NCI-H748 (cell line): Measurements from ENCODE around the gene ZNF554.
"Not testable (repeated sequence)": the region's sequence is repeated elsewhere in the genome, so short reads cannot be mapped to it uniquely, and the experiment has no call there.

Source experiments
- DNase-seq: peaks from one replicate; lab custom pipeline; 2025; ENCODE audit not compliant: unreplicated experiment; lab: John Stamatoyannopoulos, UW

ZNF554 gene

GRCh38 chr19:2806736-2807378 is 12.8 kb upstream of the ZNF554 start:
- DNase-seq = no peak

DNA sequence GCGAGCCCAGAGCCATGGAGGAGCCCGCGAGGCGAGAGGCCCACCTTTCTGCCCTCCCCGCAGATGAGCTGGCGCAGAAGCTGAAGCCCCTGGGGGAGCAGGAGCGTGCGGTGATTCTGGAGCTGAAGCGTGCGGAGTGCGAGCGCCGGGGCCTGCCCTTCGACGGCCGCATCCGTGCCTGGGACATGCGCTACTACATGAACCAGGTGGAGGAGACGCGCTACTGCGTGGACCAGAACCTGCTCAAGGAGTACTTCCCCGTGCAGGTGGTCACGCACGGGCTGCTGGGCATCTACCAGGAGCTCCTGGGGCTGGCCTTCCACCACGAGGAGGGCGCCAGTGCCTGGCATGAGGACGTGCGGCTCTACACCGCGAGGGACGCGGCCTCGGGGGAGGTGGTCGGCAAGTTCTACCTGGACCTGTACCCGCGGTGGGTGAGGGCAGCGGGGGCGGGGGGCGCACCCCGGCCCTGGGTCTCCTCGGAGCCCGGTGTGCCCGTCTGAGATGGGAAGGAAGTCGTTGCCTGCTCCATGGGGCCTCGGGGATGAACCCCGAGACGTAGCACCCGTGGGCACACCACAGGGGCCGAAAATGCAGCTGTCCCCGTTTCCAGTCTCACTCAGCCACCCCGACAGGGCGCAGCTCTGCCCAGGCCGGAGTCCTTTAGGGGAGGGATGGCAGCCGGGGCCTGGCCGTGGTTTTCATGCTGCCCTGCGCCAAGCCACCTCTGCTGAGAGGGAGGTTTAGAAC is 12.1 kb upstream of the ZNF554 start:
- no peak for DNase-seq

GRCh38 chr19:2808129-2808941 is 11.3 kb upstream of the ZNF554 start:
- no peak for DNase-seq

DNA sequence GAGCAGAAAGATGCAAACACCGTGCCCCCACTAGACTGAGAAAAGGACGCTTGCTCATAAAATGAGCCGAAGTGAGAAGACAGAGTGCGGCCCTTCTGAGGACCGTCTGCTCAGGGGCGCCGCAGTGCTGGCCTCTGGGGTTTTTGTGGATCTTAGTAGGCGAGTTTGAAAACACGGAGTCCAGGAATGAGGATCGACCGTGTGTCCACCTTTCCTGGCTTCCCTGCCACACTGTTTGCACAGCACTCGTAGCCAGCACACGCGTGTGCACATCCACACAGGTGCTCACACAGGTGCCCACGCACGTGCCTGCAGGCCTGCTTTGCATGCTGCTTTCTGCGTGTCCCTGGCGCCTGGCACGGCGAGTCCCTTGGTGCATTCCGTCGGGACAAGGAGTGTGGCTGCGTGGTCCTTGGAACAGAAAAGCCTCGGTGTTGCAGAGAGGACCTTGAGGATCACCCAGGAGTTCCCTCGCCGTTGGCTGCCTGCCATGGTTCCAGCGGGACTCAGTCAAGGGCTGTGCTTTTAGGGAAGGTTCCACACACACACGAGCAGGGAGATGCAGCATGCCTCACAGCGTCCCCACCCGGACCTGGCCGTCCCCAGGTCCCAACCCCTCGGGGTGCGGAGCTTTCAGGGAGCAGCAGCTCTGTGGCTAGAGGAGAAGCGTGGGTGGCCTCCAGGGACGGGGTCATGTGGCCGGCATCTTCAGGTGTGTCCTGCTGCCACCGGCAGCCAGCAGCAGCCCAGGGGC is 10.1 kb upstream of the ZNF554 start:
- DNase-seq = no peak

DNA sequence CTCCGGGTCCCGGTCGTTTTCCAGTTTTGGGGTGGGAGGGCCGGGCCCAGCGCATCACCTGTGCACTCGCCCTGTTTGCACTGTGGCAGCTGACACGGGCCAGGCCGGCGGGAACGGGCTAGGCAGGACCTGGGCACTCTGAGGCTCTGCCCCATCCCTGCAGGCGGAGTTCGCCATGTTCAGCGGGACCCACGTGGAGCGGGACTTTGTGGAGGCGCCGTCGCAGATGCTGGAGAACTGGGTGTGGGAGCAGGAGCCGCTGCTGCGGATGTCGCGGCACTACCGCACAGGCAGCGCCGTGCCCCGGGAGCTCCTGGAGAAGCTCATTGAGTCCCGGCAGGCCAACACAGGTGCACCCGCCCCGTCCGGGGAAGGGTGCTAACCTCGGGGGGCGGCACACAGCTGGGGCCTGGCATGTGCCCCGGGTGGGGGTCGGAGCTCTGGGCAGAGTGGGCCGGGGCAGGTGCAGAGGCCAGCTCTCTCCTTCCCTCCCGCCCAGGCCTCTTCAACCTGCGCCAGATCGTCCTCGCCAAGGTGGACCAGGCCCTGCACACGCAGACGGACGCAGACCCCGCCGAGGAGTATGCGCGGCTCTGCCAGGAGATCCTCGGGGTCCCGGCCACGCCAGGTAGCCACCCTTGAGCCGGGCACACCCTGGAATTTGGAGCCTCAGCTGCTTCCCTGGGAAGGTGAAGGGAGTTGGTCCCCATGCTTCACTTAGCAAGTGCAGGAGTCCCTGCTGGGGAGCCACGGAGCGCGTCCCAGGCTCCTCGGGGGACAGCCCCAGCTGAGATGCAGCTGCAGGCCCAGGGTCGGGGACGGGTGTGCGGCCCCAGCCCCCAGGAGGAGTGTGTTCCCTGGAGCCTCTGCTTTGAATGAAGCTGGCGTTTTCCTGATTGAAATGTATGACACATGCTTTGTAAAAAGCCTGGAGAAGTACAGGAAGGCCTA is 9.3 kb upstream of the ZNF554 start:
- DNase-seq = no peak

DNA sequence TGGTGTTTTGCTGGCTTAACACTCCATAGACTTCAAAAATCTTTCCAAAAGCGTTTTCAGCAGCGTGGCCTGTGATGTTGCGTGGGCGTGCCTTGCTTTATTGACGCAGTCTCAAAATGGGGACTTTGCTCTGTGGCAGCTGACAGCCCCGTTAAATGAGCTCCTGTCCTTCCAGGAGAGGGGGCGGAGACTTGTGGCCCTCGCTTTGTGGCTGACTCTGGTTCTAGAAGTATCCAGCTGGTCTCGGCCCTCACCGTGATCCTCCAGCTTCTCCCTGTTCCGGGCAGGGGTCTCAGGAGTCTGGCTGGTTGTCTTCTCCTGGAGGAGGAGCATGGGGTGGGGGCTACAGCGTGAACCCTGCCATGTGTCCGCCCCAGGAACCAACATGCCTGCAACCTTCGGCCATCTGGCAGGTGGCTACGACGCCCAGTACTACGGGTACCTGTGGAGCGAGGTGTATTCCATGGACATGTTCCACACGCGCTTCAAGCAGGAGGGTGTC is 8.4 kb upstream of the ZNF554 start:
- no peak for DNase-seq

DNA sequence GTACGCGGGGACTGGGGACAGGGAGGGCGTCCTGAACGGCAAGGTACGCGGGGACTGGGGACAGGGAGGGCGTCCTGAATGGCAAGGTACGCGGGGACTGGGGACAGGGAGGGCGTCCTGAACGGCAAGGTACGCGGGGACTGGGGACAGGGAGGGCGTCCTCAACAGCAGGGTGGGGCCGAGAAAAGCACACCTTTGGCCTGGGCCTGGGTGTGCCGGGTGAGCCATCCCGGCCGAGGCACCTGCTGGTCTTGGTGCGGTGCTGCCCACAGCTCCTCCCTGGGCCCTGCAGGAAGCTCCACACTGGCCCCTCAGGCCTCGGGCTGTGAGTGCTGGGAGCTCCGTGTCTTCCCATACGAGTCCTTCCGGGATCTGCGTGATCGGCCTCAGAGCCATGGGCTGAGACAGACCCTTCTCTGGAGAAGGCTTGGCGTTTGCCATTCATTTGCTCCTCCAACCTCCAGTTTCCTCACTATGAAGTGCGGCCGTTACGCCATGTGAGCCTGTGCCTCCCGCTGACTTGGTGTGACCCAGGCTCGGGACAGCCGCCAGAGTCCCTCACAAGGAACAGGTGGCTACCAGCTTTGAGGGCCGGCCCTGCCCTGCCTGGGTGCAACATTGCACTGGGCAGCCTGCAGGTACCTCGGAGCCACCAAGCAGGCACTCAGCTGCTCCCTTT is 7.8 kb upstream of the ZNF554 start:
- DNase-seq = no peak

DNA sequence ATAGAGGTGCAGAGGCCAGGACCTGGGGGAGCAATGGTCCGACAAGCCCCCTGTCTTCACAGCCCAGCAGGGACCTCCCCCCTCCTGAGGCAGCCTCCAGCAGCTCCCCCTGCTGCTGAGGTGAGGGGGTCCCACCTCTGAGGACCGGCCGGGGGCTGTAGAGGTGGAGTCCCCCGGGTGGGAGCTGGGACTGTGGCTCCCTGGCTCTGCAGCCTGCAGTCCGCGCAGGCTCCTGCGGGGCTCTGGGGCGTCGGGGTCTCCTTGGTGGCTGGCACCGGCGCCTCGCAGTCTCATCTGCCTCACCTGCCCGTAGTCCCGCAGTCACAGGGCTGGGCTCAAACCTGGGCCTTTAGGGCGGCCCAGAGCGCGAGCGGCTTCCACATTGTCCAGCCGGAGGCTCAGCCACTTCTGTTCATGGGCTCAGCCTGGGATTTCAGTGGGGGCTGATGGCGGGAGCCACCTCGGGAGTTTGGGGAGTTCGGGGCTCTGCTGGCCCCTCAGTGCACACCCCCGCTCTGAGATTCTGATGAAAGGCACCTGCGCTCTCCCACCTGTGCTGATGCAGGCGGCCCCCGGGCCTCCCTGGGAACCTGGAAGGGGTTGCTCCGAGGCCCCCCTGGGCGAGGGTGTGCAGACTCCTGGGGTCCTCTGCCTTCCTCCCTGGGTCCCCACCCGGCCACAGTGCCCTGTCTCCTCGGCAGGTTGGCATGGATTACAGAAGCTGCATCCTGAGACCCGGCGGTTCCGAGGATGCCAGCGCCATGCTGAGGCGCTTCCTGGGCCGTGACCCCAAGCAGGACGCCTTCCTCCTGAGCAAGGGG is 7.0 kb upstream of the ZNF554 start:
- no peak for DNase-seq

DNA sequence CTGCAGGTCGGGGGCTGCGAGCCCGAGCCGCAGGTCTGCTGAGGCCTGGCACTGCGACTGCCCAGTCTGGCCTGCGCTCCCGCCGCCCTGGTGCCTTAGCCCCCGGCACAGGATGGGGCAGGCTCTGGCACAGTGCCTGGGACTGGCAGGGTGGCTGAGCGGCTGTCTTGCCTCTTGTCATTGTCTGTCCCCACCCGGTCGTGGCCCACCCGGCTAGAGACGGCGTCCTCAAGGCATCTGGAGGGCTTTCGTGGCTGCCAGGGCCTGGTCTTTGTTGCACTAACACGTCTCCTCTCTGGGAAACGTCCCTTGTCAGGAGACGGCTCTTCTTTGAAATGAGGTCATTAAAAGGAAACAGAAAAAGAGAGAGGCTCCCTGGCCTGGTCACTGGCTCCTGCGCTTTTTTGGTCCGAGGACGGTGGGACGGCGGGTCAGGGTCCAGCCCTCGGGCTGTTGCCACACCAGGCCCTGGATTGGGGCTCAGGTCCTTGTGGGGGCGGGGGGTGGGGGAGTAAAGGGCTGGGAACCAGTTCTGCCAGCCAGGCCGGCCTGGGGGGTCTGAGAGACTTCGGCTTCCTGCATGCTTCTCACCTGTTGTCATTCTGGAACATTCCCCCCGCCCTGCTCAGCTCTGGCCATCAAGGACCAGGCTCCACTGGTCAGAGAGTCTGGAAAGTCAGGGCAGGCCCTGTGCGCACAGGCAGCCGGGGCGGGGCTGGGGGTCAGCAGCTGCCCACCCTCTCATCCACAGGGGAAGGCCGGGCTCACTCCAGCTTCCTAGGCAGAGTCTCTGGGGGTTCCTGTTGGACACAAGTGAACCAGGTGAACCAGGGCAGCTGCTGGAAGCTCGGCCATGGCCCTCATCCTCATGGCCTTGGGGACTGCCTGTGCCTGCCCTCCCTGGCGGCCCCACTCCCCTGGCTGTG is 6.2 kb upstream of the ZNF554 start:
- DNase-seq = no peak

DNA sequence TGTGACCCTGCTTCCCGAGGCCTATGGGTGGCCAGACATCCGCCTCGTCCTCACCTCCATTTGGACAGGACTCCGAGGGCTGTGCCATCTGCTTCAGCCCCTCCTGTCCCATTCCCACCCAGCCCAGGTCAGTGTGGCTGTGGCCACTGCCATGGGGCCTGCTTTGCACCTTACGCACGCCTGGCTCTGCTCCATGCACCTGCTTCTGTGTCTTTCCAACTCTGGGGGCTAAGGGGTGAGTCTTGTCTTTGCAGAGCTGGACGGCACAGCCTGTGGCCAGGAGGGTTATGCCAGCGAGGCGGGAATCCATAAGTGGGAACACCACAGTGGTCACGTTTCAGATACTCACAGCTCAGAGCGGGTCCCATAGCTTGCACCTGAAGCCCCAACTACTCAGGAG is 5.2 kb upstream of the ZNF554 start:
- DNase-seq = no peak

DNA sequence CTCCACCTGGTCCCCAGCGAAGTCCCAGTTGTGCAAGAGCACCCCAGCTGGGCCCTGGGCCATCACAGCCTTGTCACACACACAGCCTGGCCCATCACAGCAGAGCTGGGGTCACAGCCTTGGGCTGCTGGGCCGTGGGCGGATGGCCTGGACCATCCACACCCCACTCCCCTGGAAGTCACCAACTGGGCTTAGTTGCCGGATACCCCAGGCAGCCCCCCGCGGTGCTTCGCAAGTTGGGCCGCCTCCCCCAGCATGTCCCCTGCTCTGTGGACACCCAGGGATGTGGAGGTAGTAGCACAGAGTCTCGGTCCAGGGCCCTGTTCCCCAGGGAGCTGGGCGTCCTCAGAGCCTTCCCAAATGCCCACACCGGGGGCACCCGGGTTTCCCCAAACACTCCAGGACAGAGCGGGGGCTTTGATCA is 4.5 kb upstream of the ZNF554 start:
- DNase-seq = no peak

DNA sequence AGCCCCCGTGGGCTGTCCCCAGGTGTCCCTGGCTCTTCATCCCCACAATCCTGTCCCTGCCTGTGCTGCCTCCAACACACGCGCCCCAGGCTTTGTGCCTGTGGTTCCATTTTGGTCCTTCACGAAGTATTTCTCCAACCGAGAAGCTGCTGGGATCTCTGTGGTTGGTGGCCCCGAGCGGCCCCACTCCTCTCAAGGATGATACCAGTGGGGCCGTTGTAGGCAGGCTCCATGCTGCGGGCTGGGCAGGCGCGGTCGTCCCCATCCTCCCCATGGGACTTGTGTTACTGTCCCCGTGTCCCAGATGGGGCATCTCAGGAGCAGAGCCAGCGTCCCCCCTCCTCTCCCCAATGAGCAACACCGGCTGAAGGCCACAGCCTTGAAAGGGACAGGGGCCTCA is 3.7 kb upstream of the ZNF554 start:
- DNase-seq = no peak

DNA sequence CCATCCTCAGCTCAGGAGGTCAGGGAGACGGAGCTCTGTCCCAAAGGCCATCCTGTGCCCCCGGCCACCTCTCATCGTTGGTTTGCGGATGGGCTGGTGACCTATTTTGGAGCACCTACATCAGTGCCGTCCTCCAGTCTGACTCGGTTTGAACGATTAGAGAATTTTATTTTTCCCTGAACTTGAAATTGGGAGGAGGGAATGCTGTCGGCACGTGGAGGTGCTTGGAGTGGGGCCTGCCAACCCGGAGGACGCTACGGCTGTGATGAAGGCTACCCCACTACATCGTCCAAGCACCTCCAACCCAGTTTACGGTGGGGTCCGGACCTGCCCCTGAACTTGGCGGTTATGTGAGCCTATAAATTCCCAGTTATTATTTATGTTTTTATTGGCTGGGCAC is 3.0 kb upstream of the ZNF554 start:
- no peak for DNase-seq

DNA sequence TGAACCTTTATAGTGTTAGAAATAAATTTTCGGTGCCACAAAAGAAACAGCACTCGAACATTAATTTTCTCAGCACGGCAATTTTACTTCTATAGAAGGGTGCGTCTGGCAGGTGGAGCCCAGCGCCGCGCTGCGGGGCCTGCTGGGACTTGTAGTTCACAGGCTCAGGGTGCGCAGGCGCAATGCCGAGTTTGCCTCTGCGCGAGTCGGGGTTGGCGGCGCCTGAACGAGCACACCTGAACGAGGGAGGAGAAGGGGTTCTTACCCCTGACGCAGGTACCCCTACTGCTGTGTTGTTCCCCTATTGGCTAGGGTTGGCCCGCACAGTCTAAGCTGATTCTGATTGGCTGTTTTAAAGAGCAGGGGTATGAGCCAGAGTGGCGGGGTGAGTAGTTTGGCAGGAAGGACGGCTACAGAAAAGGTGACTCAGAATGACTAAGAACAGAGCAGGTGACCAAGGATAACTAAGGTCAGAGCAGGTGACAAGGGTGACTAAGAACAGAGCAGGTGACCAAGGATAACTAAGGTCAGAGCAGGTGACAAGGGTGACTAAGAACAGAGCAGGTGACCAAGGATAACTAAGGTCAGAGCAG is 2.3 kb upstream of the ZNF554 start:
- DNase-seq = not testable (repeated sequence)

GRCh38 chr19:2820112-2820702 is 539 bp downstream of the ZNF554 start:
- peak; percentile 24 for DNase-seq

- DNase-seq = no peak
These were observed 3.2 kb downstream of the ZNF554 start for GRCh38 chr19:2822846-2823245.

DNA sequence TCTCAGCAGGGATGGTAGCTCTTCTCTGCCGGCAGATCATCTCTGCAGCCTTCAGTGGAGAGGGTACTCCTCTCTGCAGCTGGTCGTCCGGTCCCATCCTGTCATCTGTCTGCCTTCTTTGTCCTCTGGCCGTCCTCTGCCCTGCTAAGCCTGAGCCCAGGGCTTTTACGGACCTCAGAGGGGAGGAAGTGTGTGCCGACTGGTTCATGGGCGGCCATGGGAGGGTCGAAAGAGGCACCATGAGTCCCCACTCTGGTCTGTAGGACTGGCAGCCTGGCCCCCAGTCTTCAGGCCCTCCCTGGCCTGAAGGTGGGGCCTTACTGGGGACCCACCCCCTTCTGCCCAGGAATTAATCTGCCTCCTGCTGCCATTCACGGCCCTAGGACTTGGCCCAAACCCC is 4.0 kb downstream of the ZNF554 start:
- no peak for DNase-seq
